ENCODE measurements around the gene MLLT10.

- TF ChIP-seq CTCF (IDR thresholded peaks at IDR 0.05): no peak
- no peak for TF ChIP-seq POLR2AphosphoS5 (IDR thresholded peaks at IDR 0.05)
Measured at GRCh38 chr10:21719502-21719901, 185.5 kb downstream of the MLLT10 start.
